ENCODE data around the gene AGTPBP1.
"Not testable (repeated sequence)": the region's sequence is repeated elsewhere in the genome, so short reads cannot be mapped to it uniquely, and the experiment has no call there.

Gene AGTPBP1, protein sequence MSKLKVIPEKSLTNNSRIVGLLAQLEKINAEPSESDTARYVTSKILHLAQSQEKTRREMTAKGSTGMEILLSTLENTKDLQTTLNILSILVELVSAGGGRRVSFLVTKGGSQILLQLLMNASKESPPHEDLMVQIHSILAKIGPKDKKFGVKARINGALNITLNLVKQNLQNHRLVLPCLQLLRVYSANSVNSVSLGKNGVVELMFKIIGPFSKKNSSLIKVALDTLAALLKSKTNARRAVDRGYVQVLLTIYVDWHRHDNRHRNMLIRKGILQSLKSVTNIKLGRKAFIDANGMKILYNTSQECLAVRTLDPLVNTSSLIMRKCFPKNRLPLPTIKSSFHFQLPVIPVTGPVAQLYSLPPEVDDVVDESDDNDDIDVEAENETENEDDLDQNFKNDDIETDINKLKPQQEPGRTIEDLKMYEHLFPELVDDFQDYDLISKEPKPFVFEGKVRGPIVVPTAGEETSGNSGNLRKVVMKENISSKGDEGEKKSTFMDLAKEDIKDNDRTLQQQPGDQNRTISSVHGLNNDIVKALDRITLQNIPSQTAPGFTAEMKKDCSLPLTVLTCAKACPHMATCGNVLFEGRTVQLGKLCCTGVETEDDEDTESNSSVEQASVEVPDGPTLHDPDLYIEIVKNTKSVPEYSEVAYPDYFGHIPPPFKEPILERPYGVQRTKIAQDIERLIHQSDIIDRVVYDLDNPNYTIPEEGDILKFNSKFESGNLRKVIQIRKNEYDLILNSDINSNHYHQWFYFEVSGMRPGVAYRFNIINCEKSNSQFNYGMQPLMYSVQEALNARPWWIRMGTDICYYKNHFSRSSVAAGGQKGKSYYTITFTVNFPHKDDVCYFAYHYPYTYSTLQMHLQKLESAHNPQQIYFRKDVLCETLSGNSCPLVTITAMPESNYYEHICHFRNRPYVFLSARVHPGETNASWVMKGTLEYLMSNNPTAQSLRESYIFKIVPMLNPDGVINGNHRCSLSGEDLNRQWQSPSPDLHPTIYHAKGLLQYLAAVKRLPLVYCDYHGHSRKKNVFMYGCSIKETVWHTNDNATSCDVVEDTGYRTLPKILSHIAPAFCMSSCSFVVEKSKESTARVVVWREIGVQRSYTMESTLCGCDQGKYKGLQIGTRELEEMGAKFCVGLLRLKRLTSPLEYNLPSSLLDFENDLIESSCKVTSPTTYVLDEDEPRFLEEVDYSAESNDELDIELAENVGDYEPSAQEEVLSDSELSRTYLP

DNA sequence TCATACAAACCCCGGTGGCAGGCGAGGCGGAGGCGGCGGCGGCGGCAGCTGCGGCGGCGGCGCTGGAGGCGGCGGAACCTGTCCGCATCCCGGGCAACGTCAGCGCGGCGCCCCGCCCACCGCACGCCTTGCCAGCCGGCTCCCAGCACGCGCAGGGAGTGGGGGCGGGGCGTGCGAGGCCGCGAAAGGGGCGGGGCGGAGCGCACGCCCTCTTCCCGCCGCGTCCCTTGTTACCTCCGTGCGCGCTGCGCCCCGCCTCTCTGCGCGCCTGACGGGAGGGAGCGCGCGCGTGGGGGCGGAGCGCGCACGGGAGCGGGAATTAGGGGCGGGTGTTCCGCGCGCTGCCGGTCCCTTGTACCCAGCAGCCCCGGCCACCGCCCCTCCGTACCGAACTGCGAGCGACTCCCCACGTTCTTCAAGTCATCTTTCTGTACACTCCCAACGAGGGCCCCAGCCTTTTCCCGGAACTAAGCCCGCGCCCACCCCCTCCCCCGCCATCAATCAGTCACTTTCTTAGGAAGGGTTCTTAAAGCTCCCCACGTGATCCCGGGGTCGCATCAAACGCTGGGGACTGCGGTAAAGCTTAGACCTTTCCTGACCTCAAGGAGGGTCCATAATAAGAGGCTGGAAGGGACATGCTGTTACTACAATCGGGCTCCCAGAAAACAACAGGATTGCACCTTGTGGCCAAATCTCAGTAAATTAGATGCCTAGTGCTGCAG is at the start of gene AGTPBP1:
Gene AGTPBP1 (minus strand): TSS at position 80 of the 722 bp plus-strand sequence. CDS start 29,421 bp downstream, outside the sequence.
- peak; percentile 81 to 82 for DNase-seq (ENCODE audit: low read depth in 2 of 2)

GRCh38 chr9:85786116-85786515 is 44.4 kb upstream of the AGTPBP1 start:
- DNase-seq (ENCODE audit: low read depth in 2 of 2), result not testable (repeated sequence)

GRCh38 chr9:85773844-85774243 is 32.1 kb upstream of the AGTPBP1 start:
- DNase-seq (ENCODE audit: low read depth in 2 of 2), result not testable (repeated sequence)

DNA sequence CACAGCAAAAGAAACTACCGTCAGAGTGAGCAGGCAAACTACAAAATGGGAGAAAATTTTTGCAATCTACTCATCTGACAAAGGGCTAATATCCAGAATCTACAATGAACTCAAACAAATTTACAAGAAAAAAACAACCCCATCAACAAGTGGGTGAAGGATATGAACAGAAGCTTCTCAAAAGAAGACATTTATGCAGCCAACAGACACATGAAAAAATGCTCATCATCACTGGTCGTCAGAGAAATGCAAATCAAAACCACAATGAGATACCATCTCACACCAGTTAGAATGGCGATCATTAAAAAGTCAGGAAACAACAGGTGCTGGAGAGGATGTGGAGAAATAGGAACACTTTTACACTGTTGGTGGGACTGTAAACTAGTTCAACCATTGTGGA is 20.0 kb upstream of the AGTPBP1 start:
- DNase-seq (ENCODE audit: low read depth in 2 of 2), result not testable (repeated sequence)

- not testable (repeated sequence) for DNase-seq (ENCODE audit: low read depth in 2 of 2)
These were observed 16.0 kb upstream of the AGTPBP1 start for GRCh38 chr9:85757716-85758115.

DNA sequence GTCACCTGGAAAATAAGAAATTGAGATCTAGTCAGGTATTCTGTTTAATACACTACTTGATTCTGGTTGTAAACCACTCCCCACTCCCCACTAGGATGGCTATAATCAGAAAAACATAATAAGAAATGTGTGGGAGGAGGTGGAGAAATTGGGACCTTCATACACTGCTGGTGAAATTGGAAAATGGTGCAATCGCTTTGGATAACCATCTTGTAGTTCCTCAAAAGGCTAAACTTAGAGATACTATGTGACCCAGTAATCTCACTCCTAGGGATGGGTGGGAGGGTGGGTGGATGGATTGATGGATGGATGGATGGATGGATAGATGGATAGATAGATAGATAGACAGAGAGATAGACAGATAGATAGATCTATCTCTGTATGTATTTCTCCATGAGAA is 14.5 kb upstream of the AGTPBP1 start:
- not testable (repeated sequence) for DNase-seq (ENCODE audit: low read depth in 2 of 2)

GRCh38 chr9:85746309-85746708 is 4.6 kb upstream of the AGTPBP1 start:
- DNase-seq (ENCODE audit: low read depth in 2 of 2), result no peak

DNA sequence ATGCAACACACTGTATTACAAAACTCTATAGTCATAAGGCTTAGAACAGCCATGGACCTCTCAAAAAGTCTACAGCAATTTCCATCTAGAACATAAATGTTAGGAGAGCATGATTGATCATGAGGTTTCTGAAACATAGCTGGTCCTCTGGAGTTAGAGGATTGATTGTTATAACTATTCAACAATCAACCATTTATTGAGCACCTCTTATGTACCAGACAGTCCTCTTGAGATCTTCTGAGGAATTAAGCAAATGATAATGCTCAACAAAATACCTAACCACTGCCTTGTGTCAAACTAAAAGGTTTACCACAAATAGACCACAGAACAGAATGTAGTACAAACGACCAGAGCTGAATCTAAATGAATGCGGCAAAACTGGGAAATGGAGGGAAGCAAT is 3.4 kb upstream of the AGTPBP1 start:
- no peak for DNase-seq (ENCODE audit: low read depth in 2 of 2)

- no peak for DNase-seq (ENCODE audit: low read depth in 2 of 2)
These were observed 2.7 kb upstream of the AGTPBP1 start for GRCh38 chr9:85744480-85744879.

DNA sequence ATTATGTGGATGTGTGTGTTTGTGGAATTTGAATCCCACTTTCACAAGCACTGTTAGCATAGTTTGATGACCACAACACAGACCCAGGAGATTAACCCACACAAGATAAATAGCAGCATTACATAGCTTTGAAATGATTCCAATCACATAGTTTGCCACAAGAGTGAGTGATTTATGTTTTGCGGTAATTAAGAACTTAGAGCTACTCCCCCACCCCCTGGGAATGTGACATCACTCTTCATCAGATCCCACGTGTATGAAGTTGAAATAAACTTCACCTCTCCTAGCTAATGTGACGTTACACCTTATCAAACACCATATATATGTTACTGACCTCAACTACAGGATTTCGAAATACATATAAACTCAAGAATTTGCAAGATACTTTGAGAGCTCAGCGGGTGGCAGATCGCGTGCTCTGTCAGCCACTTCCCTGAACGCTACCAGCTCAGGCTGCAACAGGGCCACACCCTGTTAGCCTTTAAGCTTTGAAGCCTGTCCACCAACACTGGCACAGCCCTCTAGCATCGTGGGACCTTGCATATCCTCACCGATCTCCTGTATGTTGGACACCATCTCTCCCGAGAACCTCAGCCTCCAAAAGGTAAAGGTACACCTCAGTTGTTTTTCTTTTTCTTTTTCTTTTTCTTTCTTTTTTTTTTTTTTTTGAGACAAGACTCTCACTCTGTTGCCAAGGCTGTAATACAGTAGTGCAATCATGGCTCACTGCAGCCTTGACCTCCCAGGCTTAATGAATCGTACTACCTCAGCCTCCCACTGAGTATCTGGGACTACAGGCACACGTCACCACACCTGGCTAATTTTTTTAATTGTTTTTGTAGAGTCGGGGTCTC is 1.7 kb upstream of the AGTPBP1 start:
- peak; percentile 66 to 74 for DNase-seq (ENCODE audit: low read depth in 2 of 2)

- DNase-seq (ENCODE audit: low read depth in 2 of 2), result peak in 1 of 2 experiments; percentile 34
These were observed 813 bp upstream of the AGTPBP1 start for GRCh38 chr9:85742597-85742936.

- DNase-seq (ENCODE audit: low read depth in 2 of 2), result no peak
These were observed 469 bp downstream of the AGTPBP1 start for GRCh38 chr9:85741095-85741874.

GRCh38 chr9:85740787-85741094 is 1.0 kb downstream of the AGTPBP1 start:
- DNase-seq (ENCODE audit: low read depth in 2 of 2), result no peak

DNA sequence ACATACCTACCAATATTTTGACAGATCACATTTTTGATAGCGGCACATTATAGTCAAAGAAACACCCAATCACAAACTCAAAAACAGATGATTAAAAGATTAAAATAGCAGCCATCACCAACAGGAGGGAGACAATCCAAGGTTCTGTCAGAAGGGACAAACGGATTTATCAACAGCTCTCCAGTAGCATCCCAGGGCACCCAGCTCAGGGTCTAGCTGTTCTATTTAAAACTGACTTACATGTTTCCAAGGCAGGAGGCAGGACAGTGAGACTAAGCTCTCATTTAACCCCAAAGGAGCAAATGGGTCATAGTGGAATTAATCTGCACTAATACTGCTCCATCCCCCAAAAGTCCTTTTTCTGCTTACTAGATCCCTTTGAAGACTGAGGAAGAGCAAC is 3.2 kb downstream of the AGTPBP1 start:
- no peak for DNase-seq (ENCODE audit: low read depth in 2 of 2)

DNA sequence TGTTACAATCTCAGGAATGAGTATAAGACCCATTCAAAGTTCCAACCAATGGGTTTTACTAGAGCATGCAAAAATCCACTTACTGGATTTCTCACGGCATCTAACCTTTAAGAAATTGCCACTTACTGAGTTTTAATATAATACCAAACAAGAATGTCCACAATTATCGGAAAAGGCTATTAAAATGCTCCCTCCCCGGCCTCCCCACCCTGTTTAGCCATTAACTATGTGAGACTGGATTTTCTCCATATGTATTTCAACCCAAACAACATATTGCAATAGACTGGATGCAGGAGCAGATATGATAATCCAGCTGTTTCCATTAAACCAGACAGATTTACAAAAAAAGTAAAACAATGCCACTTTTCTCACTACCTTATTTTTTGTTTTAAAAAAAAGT is 4.1 kb downstream of the AGTPBP1 start:
- no peak for DNase-seq (ENCODE audit: low read depth in 2 of 2)

DNA sequence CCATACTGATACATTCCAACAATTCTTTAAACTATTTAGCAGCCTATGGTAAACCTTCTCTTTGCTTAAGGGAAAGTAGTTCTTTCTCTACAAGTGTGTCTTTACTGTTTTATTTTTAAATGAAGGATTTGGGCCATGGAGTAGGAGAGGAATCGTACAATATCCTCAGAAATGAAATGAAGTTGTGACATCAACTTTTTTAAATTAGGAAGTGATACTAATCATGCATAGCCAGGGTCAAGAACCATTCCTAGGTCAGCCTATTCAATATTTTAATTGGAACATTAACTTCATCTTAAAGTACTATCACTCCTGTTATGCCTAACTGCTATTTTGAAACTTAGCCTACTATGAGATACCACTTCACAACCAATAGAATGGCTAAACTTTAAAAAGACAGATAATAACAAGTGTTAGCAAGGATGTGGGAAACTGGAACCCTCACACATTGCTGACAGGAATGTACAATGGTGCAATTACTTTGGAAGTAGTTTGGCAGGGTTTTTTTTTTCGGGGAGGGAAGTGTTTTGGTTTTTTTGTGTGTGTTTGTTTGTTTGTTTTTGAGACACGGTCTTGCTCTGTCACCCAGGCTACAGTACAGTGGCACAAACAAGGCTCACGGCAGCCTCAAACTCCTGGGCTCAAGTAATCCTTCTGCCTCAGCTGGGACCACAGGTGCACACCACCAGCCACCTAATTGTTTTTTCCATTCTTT is 10.7 kb downstream of the AGTPBP1 start:
- no peak for DNase-seq (ENCODE audit: low read depth in 2 of 2)

- no peak for DNase-seq (ENCODE audit: low read depth in 2 of 2)
These were observed 11.9 kb downstream of the AGTPBP1 start for GRCh38 chr9:85729882-85730281.

GRCh38 chr9:85727500-85727899 is 14.3 kb downstream of the AGTPBP1 start:
- DNase-seq (ENCODE audit: low read depth in 2 of 2), result no peak

DNA sequence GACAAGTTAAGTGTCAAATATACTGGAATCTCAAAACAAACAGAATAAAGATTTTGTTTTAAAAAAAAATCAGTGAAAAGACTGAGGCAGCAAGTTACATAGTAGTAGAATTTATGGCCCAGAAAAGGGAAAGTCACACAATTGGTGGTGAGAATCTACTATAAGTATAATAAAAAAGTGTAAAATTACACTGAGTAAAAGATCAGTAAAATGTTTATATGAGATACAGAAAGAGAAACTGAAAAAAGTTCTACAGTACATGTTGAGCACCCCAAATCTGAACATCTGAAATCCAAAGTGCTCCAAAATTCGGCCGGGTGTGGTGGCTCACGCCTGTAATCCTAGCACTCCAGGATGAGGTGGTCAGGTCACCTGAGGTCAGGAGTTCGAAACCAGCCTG is 15.0 kb downstream of the AGTPBP1 start:
- no peak for DNase-seq (ENCODE audit: low read depth in 2 of 2)
